Activated naive CD4-positive, alpha-beta T cell (primary cell): Measurements from ENCODE around the gene RGS5.

ENCODE experiments used
- DNase-seq, 4 experiments: peaks; one replicate each; lab custom pipeline; 2025; lab: John Stamatoyannopoulos, UW

RGS5 gene

GRCh38 chr1:163145435-163145834 lies 57.3 kb downstream of the RGS5 start:
- no peak for DNase-seq

- no peak for DNase-seq
These were observed 58.3 kb downstream of the RGS5 start for GRCh38 chr1:163144418-163144817.

- DNase-seq = no peak
These were observed 60.6 kb downstream of the RGS5 start for GRCh38 chr1:163142152-163142551.

- no peak for DNase-seq
These were observed 61.2 kb downstream of the RGS5 start for GRCh38 chr1:163141556-163141955.

- DNase-seq = no peak
These were observed 65.0 kb downstream of the RGS5 start for GRCh38 chr1:163137556-163138265.

GRCh38 chr1:163131981-163132380 lies 70.7 kb downstream of the RGS5 start:
- DNase-seq = no peak

- DNase-seq = no peak
These were observed 72.4 kb downstream of the RGS5 start for GRCh38 chr1:163130225-163130856.

- DNase-seq = no peak
These were observed 74.4 kb downstream of the RGS5 start for GRCh38 chr1:163128282-163128681.

- no peak for DNase-seq
These were observed 77.9 kb downstream of the RGS5 start for GRCh38 chr1:163124812-163125211.

- DNase-seq = no peak
These were observed 82.3 kb downstream of the RGS5 start for GRCh38 chr1:163120372-163120771.

GRCh38 chr1:163119707-163120106 lies 83.0 kb downstream of the RGS5 start:
- no peak for DNase-seq

- no peak for DNase-seq
These were observed 86.8 kb downstream of the RGS5 start for GRCh38 chr1:163115887-163116286.

GRCh38 chr1:163107655-163108054 lies 95.1 kb downstream of the RGS5 start:
- no peak for DNase-seq

GRCh38 chr1:163106364-163106987 lies 96.2 kb downstream of the RGS5 start:
- no peak for DNase-seq

GRCh38 chr1:163104385-163105099 lies 98.2 kb downstream of the RGS5 start:
- DNase-seq = no peak

- no peak for DNase-seq
These were observed 100.1 kb downstream of the RGS5 start for GRCh38 chr1:163102590-163102989.

- no peak for DNase-seq
These were observed 107.5 kb downstream of the RGS5 start for GRCh38 chr1:163095213-163095612.

GRCh38 chr1:163094589-163094988 lies 108.1 kb downstream of the RGS5 start:
- no peak for DNase-seq

GRCh38 chr1:163094182-163094581 lies 108.5 kb downstream of the RGS5 start:
- DNase-seq = no peak

GRCh38 chr1:163093579-163093978 lies 109.1 kb downstream of the RGS5 start:
- no peak for DNase-seq

- no peak for DNase-seq
These were observed 109.5 kb downstream of the RGS5 start for GRCh38 chr1:163093169-163093568.
